DMS 273 (cell line): Measurements from ENCODE around the gene HLA-DQB1.
"Not testable (repeated sequence)": the region's sequence is repeated elsewhere in the genome, so short reads cannot be mapped to it uniquely, and the experiment has no call there.

Experiments
- DNase-seq: peaks from one replicate; lab custom pipeline; 2025; ENCODE audit not compliant: unreplicated experiment; lab: John Stamatoyannopoulos, UW

The HLA-DQB1 gene

DNA sequence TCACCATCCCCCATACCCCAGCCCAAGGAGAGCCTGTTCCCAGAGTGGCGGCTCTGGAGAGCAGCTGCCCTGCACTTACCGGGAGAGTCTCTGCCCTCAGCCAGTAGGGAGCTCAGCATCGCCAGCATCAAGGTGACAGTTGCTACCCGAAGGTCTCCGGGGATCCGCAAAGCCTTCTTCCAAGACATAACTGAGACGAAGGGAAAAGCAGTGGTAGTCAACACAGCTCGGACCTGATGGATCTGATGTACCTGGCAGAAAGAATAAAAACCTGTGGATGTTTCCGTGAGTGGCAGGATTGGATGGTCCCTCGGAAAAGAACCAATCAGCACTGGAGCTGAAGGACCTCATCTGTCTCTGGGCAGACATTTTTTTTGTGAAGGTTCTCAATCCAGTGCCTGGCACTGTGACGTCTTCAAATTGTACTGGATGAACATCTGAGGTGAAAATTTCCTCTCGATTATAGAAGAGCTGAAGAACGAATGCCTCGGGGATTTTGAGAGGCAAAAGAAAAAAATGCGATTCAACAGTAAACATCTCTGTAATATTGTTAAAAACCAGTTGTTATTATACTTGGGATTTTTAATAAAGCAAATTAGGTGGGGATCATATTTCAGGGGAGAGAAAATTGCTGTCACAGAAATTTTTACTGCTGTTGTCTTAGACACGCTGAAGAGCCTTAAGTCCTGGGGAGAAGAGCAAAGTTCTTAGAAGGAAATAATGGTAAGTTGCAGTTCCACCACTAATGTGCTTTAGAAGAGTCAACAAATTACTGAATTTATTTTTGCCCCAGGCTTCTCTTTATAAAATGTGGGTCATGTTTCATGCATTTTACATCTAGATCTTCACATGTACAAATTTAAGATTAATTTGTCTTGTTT, at the start of gene HLA-DQB1:
Gene HLA-DQB1 (minus strand): TSS at position 238 of the 881 bp plus-strand sequence. CDS start 50 bp downstream, at position 188.
- DNase-seq: peak; percentile 34

DNA sequence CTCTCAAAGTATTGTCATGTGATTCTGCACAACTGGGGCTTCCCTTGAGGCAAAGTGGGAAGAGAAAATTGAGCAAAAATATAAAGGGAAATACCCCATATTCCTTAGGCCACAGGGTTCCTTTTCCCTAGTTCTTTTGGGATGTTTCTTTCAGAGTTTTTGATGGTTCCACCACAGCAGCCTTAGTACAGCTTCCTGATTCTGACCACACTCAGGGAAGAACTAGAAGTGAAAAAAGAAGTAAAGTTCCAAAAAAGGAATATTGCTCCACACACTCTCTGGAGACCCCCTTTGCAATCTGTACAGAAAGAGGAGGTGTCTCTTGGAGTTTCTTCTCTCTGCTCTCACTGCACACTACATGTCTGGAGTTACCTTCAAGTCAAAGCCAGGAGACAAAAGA, 46.8 kb upstream of the HLA-DQB1 start:
- DNase-seq: no peak

DNA sequence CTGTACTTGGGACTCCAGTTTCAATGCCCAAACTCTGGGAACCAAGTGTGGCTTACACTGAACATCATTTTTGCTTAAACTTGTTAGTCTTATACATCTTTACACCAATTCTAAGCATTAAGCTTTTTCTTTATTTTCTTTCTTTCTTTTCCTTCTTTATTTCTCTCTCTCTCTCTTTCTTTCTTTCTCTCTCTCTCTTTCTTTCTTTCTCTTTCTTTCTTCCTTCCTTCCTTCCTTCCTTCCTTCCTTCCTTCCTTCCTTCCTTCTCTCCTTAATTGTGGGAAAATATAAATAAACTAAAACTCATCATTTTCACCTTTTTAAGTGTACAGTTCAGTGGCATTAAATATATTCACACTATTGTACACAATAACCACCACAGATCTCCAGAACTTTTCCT, 43.2 kb upstream of the HLA-DQB1 start:
- no peak for DNase-seq

DNA sequence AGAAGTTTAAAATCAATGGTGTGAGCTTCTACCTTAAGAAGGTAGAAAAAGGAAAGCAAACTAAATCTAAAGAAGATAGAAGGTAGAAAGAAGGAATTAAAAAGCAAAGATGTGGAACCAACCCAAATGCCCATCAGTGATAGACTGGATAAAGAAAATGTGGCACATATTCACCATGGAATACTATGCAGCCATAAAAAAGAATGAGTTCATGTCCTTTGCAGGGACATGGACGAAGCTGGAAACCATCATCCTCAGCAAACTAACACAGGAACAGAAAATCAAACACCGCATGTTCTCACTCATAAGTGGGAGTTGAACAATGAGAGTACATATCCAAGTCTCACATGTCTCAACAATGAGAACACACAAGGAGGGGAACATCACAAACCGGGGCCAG, 38.7 kb upstream of the HLA-DQB1 start:
- DNase-seq: not testable (repeated sequence)

DNA sequence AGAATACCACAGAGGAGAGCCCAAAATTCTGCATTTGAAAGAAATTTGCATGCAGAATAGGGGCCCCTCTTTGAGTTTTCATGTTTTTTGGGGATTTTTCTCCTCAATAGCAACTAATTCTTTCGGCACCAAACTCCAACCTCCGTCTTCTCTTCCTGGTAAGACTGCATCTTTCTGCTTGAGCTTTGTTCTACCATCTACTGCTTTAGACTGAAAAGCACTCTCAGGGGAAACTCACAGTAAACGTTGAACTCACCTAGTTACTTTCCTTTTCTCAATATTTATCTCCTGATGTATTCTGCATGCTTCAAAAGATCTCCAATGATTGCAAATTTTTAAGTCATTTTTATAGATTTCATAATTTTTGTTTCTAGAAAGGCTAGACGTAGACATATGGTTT, 36.9 kb upstream of the HLA-DQB1 start:
- no peak for DNase-seq

DNA sequence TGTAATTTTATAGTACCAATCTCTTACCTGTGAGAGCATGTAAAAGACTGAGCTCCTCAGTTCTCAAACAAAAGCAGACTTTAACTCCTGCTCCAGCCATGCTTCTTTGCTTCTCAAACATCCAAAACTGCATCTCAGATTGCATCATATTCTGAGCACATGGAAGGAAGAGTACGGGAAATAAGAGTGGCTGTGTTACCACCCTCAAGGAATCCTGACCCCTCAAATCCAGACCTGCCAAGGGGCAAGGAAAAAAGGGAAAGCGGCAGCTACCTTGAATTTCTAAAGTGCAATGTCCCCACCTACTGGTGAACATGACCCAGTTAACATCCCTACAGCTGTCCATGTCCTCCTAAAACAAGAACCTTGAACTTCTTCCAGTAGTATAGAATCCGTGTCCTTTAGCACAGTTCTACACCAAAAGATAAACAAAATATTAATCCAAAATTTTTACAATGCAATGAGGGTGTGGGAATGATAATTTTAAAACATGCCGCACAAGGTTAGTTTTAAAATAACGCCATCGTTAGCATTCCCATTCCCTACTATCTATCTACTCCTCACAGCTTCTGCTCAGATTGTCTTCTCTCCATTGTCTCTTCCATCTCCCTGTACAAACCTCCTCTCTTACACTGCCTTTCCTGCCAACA, 34.1 kb upstream of the HLA-DQB1 start:
- DNase-seq: peak; percentile 72

DNA sequence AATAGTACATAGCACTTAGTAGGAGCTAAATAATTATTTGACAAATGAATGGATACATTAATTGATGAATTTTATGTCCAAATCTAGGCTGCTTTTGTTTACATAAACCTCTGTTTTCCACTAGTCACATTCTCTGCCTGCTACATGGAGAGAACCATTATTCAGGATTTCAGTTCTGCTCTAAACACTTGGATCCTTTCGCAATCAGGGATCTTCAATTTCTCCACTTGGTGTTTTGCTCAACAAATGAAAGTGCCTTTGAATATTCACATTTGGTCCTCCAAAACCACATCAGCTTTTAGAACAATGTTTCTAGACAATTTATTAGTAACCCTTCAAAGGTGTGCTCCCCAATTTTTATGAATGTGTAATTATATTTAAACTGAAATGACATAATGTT, 30.6 kb upstream of the HLA-DQB1 start:
- no peak for DNase-seq

DNA sequence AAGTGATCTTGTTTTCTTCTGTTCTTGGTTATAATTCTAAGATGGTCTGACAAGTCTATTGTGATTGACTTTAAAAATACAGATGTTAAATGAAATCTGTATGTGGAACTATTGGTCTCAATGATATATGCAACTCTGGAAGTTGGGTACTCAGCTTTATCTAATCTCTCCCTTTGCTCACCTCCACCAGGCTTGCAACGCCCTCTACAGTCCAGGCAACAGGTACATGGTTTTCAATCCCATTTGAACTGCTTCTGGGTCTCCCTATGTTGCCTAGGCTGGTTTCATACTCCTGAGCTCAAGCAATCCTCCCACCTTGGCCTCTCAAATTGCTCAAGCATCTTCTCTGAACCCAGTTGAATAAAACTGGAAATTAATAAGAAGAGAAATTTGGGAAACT, 25.6 kb upstream of the HLA-DQB1 start:
- DNase-seq: no peak

DNA sequence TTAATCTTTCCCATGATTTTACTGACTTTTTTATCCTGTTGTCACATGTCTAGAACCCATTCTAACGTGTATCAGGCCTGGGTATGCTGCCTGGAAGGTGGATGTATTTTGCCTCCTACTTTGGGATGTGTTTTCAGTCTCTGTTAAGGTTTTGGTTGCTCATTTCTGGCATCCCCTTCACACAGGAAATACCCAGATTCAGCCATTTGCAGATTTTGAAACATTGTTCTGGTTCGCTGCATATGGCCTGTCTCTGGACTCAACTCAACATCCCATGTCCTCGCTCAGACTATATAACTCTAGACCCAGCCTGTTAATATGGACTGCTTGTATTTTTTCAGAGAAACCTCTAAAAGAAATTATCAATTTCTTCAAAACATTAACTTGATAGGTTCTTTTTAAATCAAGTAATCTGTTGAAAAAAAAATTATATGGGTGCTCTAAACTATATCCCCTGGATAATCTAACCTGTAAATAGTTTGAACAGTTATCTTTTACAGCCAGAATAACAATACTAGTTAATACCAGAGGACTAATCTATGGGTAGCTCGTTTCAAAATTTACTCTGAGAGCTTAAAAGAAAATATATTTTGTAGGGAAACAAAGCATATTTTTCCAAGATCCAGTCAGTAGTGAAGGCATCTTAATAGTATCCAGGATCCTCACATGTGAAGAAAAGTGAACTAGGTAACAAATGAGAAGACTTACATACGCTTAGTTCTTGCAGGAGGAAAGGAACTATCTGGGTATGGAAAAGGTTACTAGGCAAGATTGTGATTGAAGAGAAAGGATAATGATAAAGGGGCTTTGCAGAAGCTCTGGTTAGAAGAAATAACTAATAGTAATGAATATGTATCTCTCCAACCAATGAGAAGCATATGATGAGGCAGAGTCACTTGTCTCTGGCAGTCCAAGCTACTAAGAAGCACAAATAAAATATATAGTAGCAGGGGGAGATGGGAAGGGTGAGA, 23.4 kb upstream of the HLA-DQB1 start:
- no peak for DNase-seq

DNA sequence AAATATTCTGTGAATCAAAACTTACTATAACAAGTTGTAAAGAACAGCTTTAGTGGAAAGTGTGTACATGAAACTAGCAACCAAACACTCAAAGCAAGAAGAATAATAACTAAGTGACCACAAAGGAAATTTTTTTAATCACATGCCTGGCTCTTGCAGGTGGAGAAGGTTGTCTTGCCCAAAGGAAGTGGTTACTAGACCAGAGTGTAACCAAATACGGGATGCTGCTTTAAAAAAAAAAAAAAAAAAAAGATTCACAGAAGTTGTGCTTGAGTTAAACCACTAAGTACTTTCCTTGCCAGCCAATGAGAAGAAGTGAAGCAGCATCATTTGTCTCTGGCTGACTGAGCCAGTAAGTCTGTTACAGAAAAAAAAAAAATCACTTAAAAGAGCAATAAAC, 19.1 kb upstream of the HLA-DQB1 start:
- peak; percentile 11 for DNase-seq

DNA sequence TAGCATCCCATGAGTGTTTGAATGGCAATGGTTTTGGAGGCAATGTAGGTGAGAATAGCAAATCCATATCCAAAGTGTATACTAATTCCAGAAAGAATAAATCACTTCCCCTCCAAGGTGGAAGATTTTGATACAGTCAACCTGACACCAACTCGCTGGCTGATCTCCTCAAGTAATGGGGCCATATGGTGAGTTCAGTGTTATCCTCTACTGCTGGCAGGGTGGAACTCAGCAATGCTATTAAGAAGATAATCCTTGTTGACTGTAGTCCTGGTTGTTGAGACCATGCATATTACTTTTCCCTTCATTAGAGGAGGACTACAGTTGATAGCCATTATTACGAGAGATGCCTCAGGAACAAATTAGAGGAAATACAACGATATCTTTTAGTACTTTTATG, 17.8 kb upstream of the HLA-DQB1 start:
- no peak for DNase-seq

DNA sequence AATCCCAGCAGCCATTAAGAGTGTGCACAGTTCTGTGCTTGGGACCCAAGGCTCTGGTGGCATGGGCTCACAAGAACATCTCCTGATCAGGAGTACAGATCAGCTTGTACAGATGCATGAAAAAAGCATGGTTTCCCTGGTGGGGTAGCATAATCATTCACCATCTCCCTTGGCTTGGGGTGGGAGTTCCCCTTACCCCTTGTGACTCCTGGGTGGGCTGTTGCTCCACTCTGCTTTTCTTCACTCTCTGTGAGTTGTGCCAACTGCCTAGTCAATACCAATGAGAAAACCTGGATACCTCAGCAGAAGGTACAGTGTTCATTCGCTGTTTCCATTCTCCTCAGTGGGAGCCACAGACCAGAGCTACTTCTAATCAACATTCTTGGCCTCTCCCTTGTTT, 13.6 kb upstream of the HLA-DQB1 start:
- no peak for DNase-seq

DNA sequence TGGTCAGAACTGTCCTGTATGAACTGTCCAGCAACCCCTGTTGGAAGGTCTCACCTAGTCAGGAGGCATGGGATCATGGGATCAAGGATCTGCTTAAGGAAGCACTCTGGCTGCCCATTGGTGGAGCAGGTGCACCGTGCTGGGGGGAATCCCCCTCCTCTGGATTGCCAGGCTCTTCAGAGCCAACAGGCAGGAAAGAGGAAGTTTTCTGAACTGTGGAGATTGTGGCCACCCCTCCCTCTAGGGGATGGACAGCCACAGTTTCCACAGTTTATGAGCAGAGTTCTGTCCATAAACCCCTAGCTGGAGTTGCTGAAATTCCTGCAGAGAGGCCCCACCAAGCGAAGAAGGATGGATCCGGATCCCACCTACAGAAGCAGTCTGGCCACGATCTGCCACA, 13.0 kb upstream of the HLA-DQB1 start:
- DNase-seq: no peak

DNA sequence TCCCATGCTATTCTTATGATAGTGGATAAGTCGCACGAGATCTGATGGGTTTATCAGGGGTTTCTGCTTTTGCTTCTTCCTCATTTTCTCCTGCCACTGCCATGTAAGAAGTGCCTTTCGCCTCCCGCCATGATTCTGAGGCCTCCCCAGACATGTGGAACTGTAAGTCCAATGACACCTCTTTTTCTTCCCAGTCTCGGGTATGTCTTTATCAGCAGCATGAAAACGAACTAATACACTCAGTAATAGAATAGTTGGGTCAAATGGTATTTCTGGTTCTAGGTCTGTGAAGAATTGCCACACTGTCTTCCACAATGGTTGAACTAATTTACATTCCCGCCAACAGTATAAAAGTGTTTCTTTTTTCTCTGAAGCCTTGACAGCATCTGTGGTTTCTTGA, 7.7 kb upstream of the HLA-DQB1 start:
- not testable (repeated sequence) for DNase-seq

DNA sequence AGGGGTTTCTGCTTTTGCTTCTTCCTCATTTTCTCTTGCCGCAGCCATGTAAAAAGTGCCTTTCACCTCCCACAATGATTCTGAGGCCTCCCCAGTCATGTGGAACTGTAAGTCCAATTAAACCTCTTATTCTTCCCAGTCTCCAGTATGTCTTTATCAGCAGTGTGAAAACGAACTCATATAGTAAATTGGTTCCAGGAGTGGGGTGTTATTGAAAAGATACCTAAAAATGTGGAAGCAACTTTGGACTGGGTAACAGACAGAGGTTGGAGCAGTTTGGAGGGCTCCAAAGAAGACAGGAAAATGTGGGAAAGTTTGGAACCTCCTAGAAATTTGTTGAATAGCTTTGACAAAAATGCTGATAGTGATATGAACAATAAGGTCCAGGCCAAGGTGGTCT, 5.5 kb upstream of the HLA-DQB1 start:
- not testable (repeated sequence) for DNase-seq

DNA sequence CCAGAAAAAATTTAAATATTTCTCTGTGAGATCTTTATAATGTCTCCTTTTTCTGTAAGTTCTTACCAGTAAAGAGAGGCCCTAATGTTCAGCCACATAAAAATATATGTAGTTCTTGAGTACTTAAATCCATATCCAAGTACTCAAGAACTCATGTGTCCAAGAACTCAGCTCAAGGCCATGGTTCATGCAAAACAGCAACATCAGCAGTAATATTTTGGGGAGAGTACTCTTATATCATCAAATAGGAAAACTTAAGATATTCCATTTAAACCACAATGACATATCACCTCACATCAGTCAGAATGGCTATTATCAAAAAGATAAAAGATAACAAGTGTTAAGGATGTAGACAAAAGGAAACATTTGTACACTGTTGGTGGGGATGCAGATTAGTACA, 3.4 kb upstream of the HLA-DQB1 start:
- DNase-seq: no peak

DNA sequence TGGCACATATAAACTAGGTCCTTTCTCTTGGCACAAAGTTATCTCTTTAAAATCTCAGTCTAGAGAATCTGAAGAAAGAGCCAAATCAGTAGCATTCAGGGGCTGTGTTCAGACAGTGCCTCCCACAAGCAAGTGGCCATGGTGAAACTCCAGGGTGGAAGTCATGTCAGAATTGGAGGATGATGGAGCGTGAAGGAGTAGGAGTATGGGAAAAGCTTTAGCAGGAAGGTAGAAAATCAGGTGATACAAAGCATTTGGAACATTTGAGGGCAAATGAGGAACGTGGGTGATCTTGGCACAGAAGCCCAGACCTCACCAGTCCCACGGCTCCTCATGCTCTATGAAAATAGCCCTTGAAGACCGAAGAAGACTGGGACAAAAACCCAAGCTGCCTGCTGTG, 2.8 kb upstream of the HLA-DQB1 start:
- no peak for DNase-seq

DNA sequence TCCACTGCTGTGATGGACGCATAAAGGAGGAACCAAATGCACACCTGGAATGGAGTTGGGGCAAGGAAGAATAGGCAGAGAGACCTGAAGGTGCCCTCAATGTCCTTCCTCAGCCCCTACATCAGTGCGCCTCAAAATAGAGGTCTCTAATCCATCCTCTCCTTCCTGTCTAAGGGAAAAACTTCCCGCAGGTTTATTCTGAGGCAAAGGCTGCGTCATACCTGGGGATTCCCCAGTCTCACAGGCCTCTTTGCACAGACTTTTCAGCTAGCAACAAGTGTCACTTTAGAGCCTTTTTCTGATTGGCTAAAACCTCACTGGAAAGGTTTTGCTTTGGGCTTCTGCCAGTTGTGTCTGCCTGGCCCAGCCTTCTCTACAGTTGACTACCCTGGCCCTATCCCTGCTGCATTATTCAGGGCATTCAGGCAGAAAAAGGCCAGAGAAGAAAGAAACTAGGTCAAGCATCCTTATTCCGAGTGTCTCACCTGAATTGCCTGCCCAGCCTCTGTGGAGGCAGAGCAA, 1.8 kb upstream of the HLA-DQB1 start:
- DNase-seq: peak; percentile 42

DNA sequence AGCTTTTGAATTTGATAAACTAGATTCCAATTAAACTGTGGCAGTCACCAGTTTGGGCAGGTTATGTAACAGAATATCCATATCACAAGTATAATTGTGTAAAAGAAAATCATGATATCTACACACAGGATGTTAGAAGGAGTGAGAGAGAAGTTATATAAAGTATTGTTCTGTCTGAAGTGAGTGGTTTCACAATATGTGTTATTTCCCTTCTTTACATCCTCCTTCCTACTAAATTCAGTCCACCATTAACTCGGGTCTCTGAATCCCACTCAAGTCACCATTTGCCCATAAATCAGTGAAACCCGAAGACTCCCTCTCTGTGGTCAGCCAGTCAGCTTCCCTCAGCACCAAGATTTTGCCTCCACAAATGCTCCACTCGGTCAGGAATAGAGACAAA, 796 bp downstream of the HLA-DQB1 start:
- no peak for DNase-seq

DNA sequence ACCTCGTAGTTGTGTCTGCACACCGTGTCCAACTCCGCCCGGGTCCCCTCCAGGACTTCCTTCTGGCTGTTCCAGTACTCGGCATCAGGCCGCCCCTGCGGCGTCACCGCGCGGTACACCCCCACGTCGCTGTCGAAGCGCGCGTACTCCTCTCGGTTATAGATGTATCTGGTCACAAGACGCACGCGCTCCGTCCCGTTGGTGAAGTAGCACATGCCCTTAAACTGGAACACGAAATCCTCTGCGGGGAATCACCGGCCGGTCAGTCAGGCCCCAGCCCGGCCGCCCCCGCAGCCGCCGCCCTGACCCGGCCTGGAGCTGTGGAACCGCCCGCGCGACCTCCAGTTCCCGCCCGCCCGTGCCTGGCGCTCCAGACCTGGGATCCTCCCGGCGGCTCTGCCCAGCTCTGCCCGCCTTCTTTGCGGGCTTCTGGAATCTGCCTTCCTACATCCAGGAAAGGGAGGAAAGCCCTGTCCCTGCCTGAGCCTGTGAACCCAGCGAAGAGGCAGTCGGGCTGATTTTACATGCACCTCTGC, 1.6 kb downstream of the HLA-DQB1 start:
- DNase-seq: no peak

DNA sequence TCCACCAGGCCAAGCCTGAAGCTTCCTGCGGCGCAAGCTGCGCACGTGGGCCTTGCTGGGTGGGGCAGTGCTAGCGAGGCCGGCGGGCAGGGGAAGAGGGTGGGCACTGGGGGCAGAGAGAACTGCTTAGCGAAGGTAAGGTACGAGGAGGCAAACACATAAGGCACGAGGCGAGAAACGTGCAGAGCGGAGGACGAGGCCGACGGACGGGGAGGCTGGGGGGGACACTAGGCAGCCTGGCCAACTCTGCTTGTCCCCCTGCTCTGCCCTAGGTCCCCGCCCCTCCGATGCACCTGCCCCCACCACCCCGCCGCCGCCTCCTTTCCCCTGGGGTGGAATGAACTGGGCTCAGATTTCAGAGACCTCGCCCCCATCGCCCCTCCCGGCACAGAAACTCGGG, 2.1 kb downstream of the HLA-DQB1 start:
- no peak for DNase-seq
